MM.1S (cell line): ENCODE results near the gene PPM1H.
A peak's percentile ranks its signal among the peaks of the same experiment; 100 is the strongest.

Experiments used
- DNase-seq: peaks from one replicate; pipeline ENCODE4 v3.0.0-alpha.2; 2015
- H2AFZ ChIP-seq: fragments of 300-600 bp; sonication (generic); 2 replicates; pipeline ENCODE4 v1.6.0; 2016; ENCODE audit warnings: antibody characterized with exemption, low read length
- H3F3A ChIP-seq: fragments of 300-600 bp; sonication (generic); 2 replicates; pipeline ENCODE4 v1.6.1; 2016; ENCODE audit warnings: mild to moderate bottlenecking, antibody characterized with exemption, low read length, moderate library complexity, mixed read lengths; ENCODE audit not compliant: insufficient read depth
- H3K27ac ChIP-seq: fragments of 300-600 bp; sonication (generic); 2 replicates; pipeline ENCODE4 v1.5.1; 2016; ENCODE audit warnings: mild to moderate bottlenecking, low read length
- H3K27me3 ChIP-seq: fragments of 300-600 bp; sonication (generic); replicated peaks from 2 replicates; pipeline ENCODE4 v1.6.0; 2016; ENCODE audit warnings: low read length; ENCODE audit not compliant: insufficient read depth
- H3K36me3 ChIP-seq: fragments of 300-600 bp; sonication (generic); replicated peaks from 2 replicates; pipeline ENCODE4 v1.6.1; 2016; ENCODE audit warnings: mild to moderate bottlenecking, low read length, mixed read lengths; ENCODE audit not compliant: insufficient read depth
- H3K4me1 ChIP-seq: fragments of 300-600 bp; sonication (generic); 2 replicates; pipeline ENCODE4 v1.6.1; 2016; ENCODE audit warnings: low read length, mixed read lengths
- H3K4me2 ChIP-seq: fragments of 300-600 bp; sonication (generic); 2 replicates; pipeline ENCODE4 v1.6.0; 2016; ENCODE audit warnings: low read depth, low read length
- H3K4me3 ChIP-seq: fragments of 300-600 bp; sonication (generic); 2 replicates; pipeline ENCODE4 v1.5.1; 2016; ENCODE audit warnings: low read length, mixed read lengths
- H3K79me2 ChIP-seq: fragments of 300-600 bp; sonication (generic); 2 replicates; pipeline ENCODE4 v1.6.1; 2016; ENCODE audit warnings: mixed run types, low read length, mixed read lengths
- H3K9ac ChIP-seq: fragments of 300-600 bp; sonication (generic); 2 replicates; pipeline ENCODE4 v1.6.1; 2016; ENCODE audit warnings: low read length, mixed read lengths
- H3K9me2 ChIP-seq: fragments of 300-600 bp; sonication (generic); replicated peaks from 2 replicates; pipeline ENCODE4 v1.6.1; 2016; ENCODE audit warnings: mild to moderate bottlenecking, low read length, mixed read lengths; ENCODE audit not compliant: insufficient read depth
- H3K9me3 ChIP-seq: fragments of 300-600 bp; sonication (generic); replicated peaks from 2 replicates; pipeline ENCODE4 v1.6.1; 2016; ENCODE audit warnings: mild to moderate bottlenecking, low read length, mixed read lengths; ENCODE audit not compliant: insufficient read depth
- H4K20me1 ChIP-seq: fragments of 300-600 bp; sonication (generic); 2 replicates; pipeline ENCODE4 v1.6.1; 2016; ENCODE audit warnings: mild to moderate bottlenecking, low read length, moderate library complexity, mixed read lengths; ENCODE audit not compliant: insufficient read depth
- EZH2 ChIP-seq: fragments of 300-600 bp; sonication (generic); optimal IDR thresholded peaks from 2 replicates; pipeline ENCODE3; 2017; ENCODE audit warnings: low read depth, mild to moderate bottlenecking, antibody characterized with exemption, low read length, mixed read lengths
- EZH2phosphoT487 ChIP-seq: fragments of 300-600 bp; sonication (generic); IDR thresholded peaks from 2 replicates; pipeline ENCODE4 v1.6.1; 2018; ENCODE audit warnings: antibody characterized with exemption, low read length
- TF ChIP-seq, protein P1 (sequence below): fragments of 300-600 bp; sonication (generic); IDR thresholded peaks from 2 replicates; pipeline ENCODE4 v1.5.1; 2016; ENCODE audit warnings: antibody characterized with exemption, low read length, mixed read lengths

PPM1H gene

DNA sequence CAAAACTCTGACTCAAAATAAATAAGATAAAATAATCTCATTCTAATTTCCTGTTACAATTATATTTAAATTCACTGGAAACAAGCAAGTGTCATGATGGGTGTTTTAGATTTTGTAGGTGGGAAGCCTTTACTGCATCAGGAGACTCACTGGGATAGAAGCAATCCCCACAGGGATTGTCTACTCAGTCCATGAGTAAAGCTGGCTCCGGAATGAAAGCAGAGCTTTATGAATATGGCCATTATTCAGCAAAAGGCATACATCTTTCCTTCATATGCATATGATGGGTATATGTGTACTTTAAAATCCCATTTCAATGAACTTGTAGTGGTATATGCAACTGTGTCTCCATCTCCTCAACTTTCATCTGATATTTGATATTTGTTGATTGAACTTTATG, 25.4 kb upstream of the PPM1H start:
- H3K4me1 ChIP-seq: 0 out of 2 replicates have a peak, but pooled peaks cover 7% of the 10 kb centered on the region
- no peaks in the 10 kb centered on the region for H3K27me3 ChIP-seq
- no peak for TF ChIP-seq EZH2
- TF ChIP-seq, protein P1, sequence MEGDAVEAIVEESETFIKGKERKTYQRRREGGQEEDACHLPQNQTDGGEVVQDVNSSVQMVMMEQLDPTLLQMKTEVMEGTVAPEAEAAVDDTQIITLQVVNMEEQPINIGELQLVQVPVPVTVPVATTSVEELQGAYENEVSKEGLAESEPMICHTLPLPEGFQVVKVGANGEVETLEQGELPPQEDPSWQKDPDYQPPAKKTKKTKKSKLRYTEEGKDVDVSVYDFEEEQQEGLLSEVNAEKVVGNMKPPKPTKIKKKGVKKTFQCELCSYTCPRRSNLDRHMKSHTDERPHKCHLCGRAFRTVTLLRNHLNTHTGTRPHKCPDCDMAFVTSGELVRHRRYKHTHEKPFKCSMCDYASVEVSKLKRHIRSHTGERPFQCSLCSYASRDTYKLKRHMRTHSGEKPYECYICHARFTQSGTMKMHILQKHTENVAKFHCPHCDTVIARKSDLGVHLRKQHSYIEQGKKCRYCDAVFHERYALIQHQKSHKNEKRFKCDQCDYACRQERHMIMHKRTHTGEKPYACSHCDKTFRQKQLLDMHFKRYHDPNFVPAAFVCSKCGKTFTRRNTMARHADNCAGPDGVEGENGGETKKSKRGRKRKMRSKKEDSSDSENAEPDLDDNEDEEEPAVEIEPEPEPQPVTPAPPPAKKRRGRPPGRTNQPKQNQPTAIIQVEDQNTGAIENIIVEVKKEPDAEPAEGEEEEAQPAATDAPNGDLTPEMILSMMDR: no peak
- TF ChIP-seq EZH2phosphoT487: no peak
- no peak overlapping the region for H3K4me3 ChIP-seq
- no peak overlapping the region for H3K9ac ChIP-seq
- no peaks in the 10 kb centered on the region for H3F3A ChIP-seq
- no peaks in the 10 kb centered on the region for H3K9me2 ChIP-seq
- H3K36me3 ChIP-seq: no peaks in the 10 kb centered on the region
- H3K27ac ChIP-seq: no peak overlapping the region
- H4K20me1 ChIP-seq: no peaks in the 10 kb centered on the region
- H3K4me2 ChIP-seq: no peak overlapping the region
- no peaks in the 10 kb centered on the region for H3K79me2 ChIP-seq
- H2AFZ ChIP-seq: no peak overlapping the region
- no peak for DNase-seq
- H3K9me3 ChIP-seq: no peaks in the 10 kb centered on the region

- Histone ChIP-seq H3K9me3 (no peaks in the 10 kb centered on the region), H2AFZ (no peak overlapping the region), H3K36me3 (no peaks in the 10 kb centered on the region), H3K4me3 (no peak overlapping the region), H4K20me1 (no peaks in the 10 kb centered on the region), H3K79me2 (no peaks in the 10 kb centered on the region), H3K4me2 (no peak overlapping the region), H3K27ac (no peak overlapping the region), H3K27me3 (no peaks in the 10 kb centered on the region), H3K9ac (no peak overlapping the region), H3K9me2 (no peaks in the 10 kb centered on the region), H3K4me1 (0 out of 2 replicates have a peak, but pooled peaks cover 7% of the 10 kb centered on the region), H3F3A (no peaks in the 10 kb centered on the region)
- TF ChIP-seq EZH2 (no peak), EZH2phosphoT487 (no peak)
- TF ChIP-seq, protein P1: no peak
- no peak for DNase-seq
Observed at GRCh38 chr12:62959745-62960144, 24.8 kb upstream of the PPM1H start.

DNA sequence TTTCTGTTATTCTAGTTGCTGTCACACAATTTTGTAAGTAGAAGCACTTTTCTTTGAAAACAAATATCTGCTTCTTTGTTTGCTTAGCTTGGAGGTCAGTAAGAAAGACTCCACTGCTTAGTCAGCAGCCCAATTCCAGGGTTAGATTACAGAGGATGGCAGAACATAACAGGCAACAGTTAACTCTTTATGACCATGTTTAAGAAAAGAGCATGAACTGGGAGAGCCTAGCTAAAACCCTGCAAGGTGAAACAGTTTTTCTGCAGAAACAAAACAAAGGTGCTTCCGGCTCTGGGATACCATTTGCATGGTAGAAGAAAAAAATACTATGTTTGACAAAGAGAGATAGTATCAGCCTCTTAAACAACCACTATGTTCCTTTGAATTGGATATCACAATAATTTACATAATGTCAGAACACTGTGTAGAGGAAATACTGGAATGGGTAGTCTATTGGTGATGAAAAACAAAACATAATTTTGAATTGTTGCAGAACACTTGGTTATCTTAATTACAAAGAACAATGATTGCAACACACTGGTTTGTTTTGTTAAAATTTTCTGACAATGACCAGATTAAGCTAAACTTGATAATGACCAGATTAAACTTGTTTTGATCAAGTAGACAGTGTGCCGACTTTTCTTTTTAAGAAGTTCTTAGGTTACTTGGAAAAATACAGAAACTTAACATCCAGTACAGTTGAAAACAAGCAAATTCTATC, 22.4 kb upstream of the PPM1H start:
- no peaks in the 10 kb centered on the region for H3K9me3 ChIP-seq
- no peaks in the 10 kb centered on the region for H3K36me3 ChIP-seq
- no peak overlapping the region for H3K27ac ChIP-seq
- DNase-seq: peak; percentile 18
- H3K79me2 ChIP-seq: no peaks in the 10 kb centered on the region
- H3K9me2 ChIP-seq: no peaks in the 10 kb centered on the region
- H3F3A ChIP-seq: no peaks in the 10 kb centered on the region
- no peak overlapping the region for H3K9ac ChIP-seq
- no peaks in the 10 kb centered on the region for H3K27me3 ChIP-seq
- H2AFZ ChIP-seq: no peak overlapping the region
- no peak overlapping the region for H3K4me2 ChIP-seq
- no peaks in the 10 kb centered on the region for H4K20me1 ChIP-seq
- H3K4me1 ChIP-seq: 0 out of 2 replicates have a peak, but pooled peaks cover 7% of the 10 kb centered on the region
- no peak overlapping the region for H3K4me3 ChIP-seq
- TF ChIP-seq EZH2phosphoT487 (no peak), EZH2 (no peak)
- TF ChIP-seq, protein P1: no peak
